Tibial artery (tissue), 4 donors: ENCODE data around the gene RCSD1.

Source experiments
- DNase-seq, 2 donors: peaks; one replicate each; pipeline ENCODE4 v3.0.0-alpha.2; 2019
- H3K27ac ChIP-seq, 2 donors: fragments of 200-600 bp; sonication (generic) in 1 of 2; 1 replicate in 1 of 2; 2 replicates in 1 of 2; pipeline ENCODE4 v1.5.1; 2018 to 2019; ENCODE audit warnings: mild to moderate bottlenecking in 1 of 2
- H3K27me3 ChIP-seq, 2 donors: fragments of 200-600 bp; sonication (generic) in 1 of 2; one replicate each; pipeline versions ENCODE4 v1.5.1 to v1.6.0; 2016 to 2019
- H3K36me3 ChIP-seq, 3 donors: fragments of 200-600 bp; sonication (generic) in 2 of 3; one replicate each; pipeline ENCODE4 v1.5.1; 2016 to 2019; ENCODE audit warnings: mild to moderate bottlenecking in 2 of 3
- H3K4me1 ChIP-seq, 4 donors: fragments of 200-600 bp; sonication (generic) in 2 of 4; 1 replicate in 3 of 4; 2 replicates in 1 of 4; pipeline ENCODE4 v1.5.1; 2016 to 2019
- H3K4me3 ChIP-seq, 2 donors: fragments of 200-600 bp; sonication (generic) in 1 of 2; 1 replicate in 1 of 2; 2 replicates in 1 of 2; pipeline ENCODE4 v1.5.1; 2018 to 2019; ENCODE audit warnings: mild to moderate bottlenecking in 2 of 2
- H3K9me3 ChIP-seq, 3 donors: fragments of 200-600 bp; sonication (generic) in 1 of 3; one replicate each; pipeline ENCODE4 v1.5.1; 2016 to 2019
- intact Hi-C: fragments of 100-400 bp; cut with DNase I; formaldehyde crosslinking; loops from one replicate; pipeline ENCODE4 v1.15.0; 2023; ENCODE audit warnings: low total_unique reads
- TF ChIP-seq, protein P1 (sequence below), 2 experiments: fragments of 200-600 bp in 1 of 2; fragments of 450-650 bp in 1 of 2; IDR thresholded peaks; one replicate each; pipeline ENCODE4 v1.5.1; 2017 to 2019; ENCODE audit warnings: antibody characterized with exemption in 2 of 2, mild to moderate bottlenecking in 1 of 2, moderate library complexity in 1 of 2

Gene RCSD1

GRCh38 chr1:167651161-167651693, 21.2 kb downstream of the RCSD1 start:
- H3K27me3 ChIP-seq, result no peaks in the 10 kb centered on the region
- TF ChIP-seq, protein P1, sequence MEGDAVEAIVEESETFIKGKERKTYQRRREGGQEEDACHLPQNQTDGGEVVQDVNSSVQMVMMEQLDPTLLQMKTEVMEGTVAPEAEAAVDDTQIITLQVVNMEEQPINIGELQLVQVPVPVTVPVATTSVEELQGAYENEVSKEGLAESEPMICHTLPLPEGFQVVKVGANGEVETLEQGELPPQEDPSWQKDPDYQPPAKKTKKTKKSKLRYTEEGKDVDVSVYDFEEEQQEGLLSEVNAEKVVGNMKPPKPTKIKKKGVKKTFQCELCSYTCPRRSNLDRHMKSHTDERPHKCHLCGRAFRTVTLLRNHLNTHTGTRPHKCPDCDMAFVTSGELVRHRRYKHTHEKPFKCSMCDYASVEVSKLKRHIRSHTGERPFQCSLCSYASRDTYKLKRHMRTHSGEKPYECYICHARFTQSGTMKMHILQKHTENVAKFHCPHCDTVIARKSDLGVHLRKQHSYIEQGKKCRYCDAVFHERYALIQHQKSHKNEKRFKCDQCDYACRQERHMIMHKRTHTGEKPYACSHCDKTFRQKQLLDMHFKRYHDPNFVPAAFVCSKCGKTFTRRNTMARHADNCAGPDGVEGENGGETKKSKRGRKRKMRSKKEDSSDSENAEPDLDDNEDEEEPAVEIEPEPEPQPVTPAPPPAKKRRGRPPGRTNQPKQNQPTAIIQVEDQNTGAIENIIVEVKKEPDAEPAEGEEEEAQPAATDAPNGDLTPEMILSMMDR (IDR thresholded peaks at IDR 0.05), result no peak
- no peaks in the 10 kb centered on the region for H3K9me3 ChIP-seq
- intact Hi-C loops, result no loop called here
- H3K27ac ChIP-seq, result no peak overlapping the region
- H3K4me1 ChIP-seq, result peaks cover 0 to 24% (median 11%) of the 10 kb centered on the region in 4 donors
- H3K36me3 ChIP-seq, result no peaks in the 10 kb centered on the region
- DNase-seq, result no peak
- no peak overlapping the region for H3K4me3 ChIP-seq

- Histone ChIP-seq H3K9me3 (no peaks in the 10 kb centered on the region), H3K4me1 (peaks cover 0 to 23% (median 13%) of the 10 kb centered on the region in 4 donors), H3K4me3 (no peak overlapping the region), H3K27ac (no peak overlapping the region), H3K27me3 (no peaks in the 10 kb centered on the region), H3K36me3 (no peaks in the 10 kb centered on the region)
- TF ChIP-seq, protein P1 (IDR thresholded peaks at IDR 0.05), result no peak
- intact Hi-C loops, result no loop called here
- no peak for DNase-seq
Observed at GRCh38 chr1:167654975-167655575, 25.0 kb downstream of the RCSD1 start.

- Histone ChIP-seq H3K4me1 (peaks cover 4 to 30% (median 18%) of the 10 kb centered on the region in 4 donors), H3K9me3 (no peaks in the 10 kb centered on the region), H3K4me3 (no peak overlapping the region), H3K36me3 (no peaks in the 10 kb centered on the region), H3K27ac (no peak overlapping the region), H3K27me3 (no peaks in the 10 kb centered on the region)
- no peak for DNase-seq
- TF ChIP-seq, protein P1 (IDR thresholded peaks at IDR 0.05), result no peak
- intact Hi-C loops, result no loop called here
Observed at GRCh38 chr1:167656657-167657056, 26.6 kb downstream of the RCSD1 start.

DNA sequence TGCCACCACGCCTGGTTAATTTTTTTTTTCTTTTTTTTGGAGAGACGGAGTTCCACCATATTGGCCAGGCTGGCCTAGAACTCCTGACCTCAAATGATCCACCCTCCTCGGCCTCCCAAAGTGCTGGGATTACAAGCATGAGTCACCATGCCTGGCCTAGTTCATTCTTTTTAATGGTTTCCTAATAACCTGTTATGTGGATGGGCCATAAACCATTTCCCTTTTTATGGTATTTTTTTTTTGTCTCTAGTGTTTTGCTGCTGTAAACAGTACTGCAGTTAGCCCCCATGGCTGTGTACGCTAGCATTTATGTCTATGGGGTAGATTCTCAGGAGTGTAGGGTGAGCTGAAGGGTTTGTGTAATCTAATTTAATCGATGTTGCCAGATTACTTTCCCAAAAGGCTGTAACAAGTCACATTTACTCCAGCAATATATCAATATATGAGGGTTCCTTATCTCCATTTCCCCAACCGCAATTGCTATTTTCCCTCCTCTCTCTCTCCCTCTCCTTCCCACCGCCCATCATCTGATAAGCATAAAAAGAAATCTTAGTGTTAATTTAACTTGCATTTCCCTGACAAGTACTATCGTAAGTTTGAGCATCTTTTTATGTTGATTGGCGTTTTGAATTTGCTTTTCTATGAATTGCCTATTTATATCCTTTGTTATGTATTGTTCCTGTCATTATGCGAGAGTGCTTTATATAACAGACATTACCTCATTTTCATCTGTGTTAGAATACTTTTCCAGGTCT, 28.7 kb downstream of the RCSD1 start:
- Histone ChIP-seq H3K4me3 (no peak overlapping the region), H3K4me1 (peaks cover 8 to 51% (median 38%) of the 10 kb centered on the region in 4 donors)

GRCh38 chr1:167659450-167659849, 29.4 kb downstream of the RCSD1 start:
- Histone ChIP-seq H3K36me3 (no peaks in the 10 kb centered on the region), H3K27ac (no peak overlapping the region), H3K9me3 (no peaks in the 10 kb centered on the region), H3K4me3 (no peak overlapping the region), H3K4me1 (peaks cover 8 to 58% (median 42%) of the 10 kb centered on the region in 4 donors), H3K27me3 (no peaks in the 10 kb centered on the region)
- intact Hi-C loops, result no loop called here
- TF ChIP-seq, protein P1 (IDR thresholded peaks at IDR 0.05), result no peak
- DNase-seq, result no peak

More for the DNA sequence above, 28.7 kb downstream of the RCSD1 start:
- Histone ChIP-seq H3K27ac (no peak overlapping the region), H3K36me3 (no peaks in the 10 kb centered on the region), H3K27me3 (no peaks in the 10 kb centered on the region), H3K9me3 (no peaks in the 10 kb centered on the region)
- TF ChIP-seq, protein P1 (IDR thresholded peaks at IDR 0.05), result no peak
- intact Hi-C loops, result no loop called here
- no peak for DNase-seq
